Astrocyte (in vitro differentiated cells and primary cell): ENCODE measurements around the gene DPF3. TPM values are rescaled to one million over a fixed set of nuclear protein-coding genes. Genes with fewer than 3 reads are reported as not detected.

Source experiments
- DNase-seq: peaks from one replicate; pipeline ENCODE4 v3.0.0-alpha.2; 2010; ENCODE audit warnings: low read depth
- FAIRE-seq: peaks from 2 replicates; lab custom pipeline; 2011; peaks lifted over from hg19 to GRCh38; lab: Jason Lieb, UNC
- H2AFZ ChIP-seq: 2 replicates; pipeline ENCODE4 v1.6.0; 2012; ENCODE audit warnings: low read depth, low read length, inconsistent platforms
- H3K27ac ChIP-seq: 2 replicates; pipeline ENCODE4 v1.5.1; 2011; ENCODE audit warnings: low read depth, low read length, inconsistent platforms
- H3K27me3 ChIP-seq: 2 replicates; pipeline ENCODE4 v1.6.0; 2011; ENCODE audit warnings: low read length, inconsistent platforms; ENCODE audit not compliant: insufficient read depth
- H3K36me3 ChIP-seq: 2 replicates; pipeline ENCODE4 v1.5.1; 2011; ENCODE audit warnings: low read length, inconsistent platforms; ENCODE audit not compliant: insufficient read depth
- H3K4me1 ChIP-seq: 2 replicates; pipeline ENCODE4 v1.5.1; 2011; ENCODE audit warnings: low read length, inconsistent platforms; ENCODE audit not compliant: insufficient read depth
- H3K4me2 ChIP-seq: 2 replicates; pipeline ENCODE4 v1.6.0; 2012; ENCODE audit warnings: low read length, inconsistent platforms
- H3K4me3 ChIP-seq: 2 replicates; pipeline ENCODE4 v1.5.1; 2011; ENCODE audit warnings: low read depth, mild to moderate bottlenecking, low read length, inconsistent platforms; ENCODE audit not compliant: insufficient read depth
- H3K79me2 ChIP-seq: 2 replicates; pipeline ENCODE4 v1.6.0; 2012; ENCODE audit warnings: mild to moderate bottlenecking, low read length, inconsistent platforms; ENCODE audit not compliant: insufficient read depth
- H3K9ac ChIP-seq: 2 replicates; pipeline ENCODE4 v1.6.0; 2012; ENCODE audit warnings: mild to moderate bottlenecking, low read length, inconsistent platforms
- H3K9me3 ChIP-seq: 2 replicates; pipeline ENCODE4 v1.5.1; 2012; ENCODE audit warnings: low read depth, mild to moderate bottlenecking, low read length, inconsistent platforms; ENCODE audit not compliant: insufficient read depth
- H4K20me1 ChIP-seq: 2 replicates; pipeline ENCODE4 v1.6.0; 2012; ENCODE audit warnings: low read length, inconsistent platforms; ENCODE audit not compliant: insufficient read depth
- H3K27ac Mint-ChIP-seq: one replicate; pipeline ENCODE4 v1.8.0; 2021; ENCODE audit warnings: mild to moderate bottlenecking, mixed read lengths; ENCODE audit not compliant: unreplicated experiment
- H3K27me3 Mint-ChIP-seq: one replicate; pipeline ENCODE4 v1.8.0; 2021; ENCODE audit warnings: low read depth, mixed read lengths; ENCODE audit not compliant: unreplicated experiment
- H3K36me3 Mint-ChIP-seq: one replicate; pipeline ENCODE4 v1.8.0; 2021; ENCODE audit warnings: low read depth, mixed read lengths; ENCODE audit not compliant: unreplicated experiment
- H3K4me1 Mint-ChIP-seq: one replicate; pipeline ENCODE4 v1.8.0; 2021; ENCODE audit warnings: low read depth, mixed read lengths; ENCODE audit not compliant: unreplicated experiment
- H3K4me3 Mint-ChIP-seq: one replicate; pipeline ENCODE4 v1.8.0; 2021; ENCODE audit warnings: mild to moderate bottlenecking, moderate library complexity, mixed read lengths; ENCODE audit not compliant: unreplicated experiment
- H3K9me3 Mint-ChIP-seq: one replicate; pipeline ENCODE4 v1.8.0; 2021; ENCODE audit warnings: mild to moderate bottlenecking, mixed read lengths; ENCODE audit not compliant: unreplicated experiment
- CTCF ChIP-seq: IDR thresholded peaks from 2 replicates; pipeline ENCODE4 v1.5.1; 2011; ENCODE audit warnings: low read depth, mild to moderate bottlenecking, inconsistent platforms, low read length, moderate library complexity; ENCODE audit not compliant: insufficient read depth
- EZH2 ChIP-seq: IDR thresholded peaks from 2 replicates; pipeline ENCODE4 v1.6.1; 2012; ENCODE audit warnings: mild to moderate bottlenecking, low read length, inconsistent platforms; ENCODE audit not compliant: insufficient read depth
- total RNA-seq: library from RNA; stranded (reverse); gene quantifications from 2 replicates; pipeline ENCODE4 v1.2.1, GENCODE V29; 2021

DPF3 gene
- total RNA-seq, 1 donor from 2014 or later, result 2.4 TPM

GRCh38 chr14:72605096-72605920, 288.6 kb downstream of the DPF3 start:
- Histone ChIP-seq H3K9me3 (no peaks in the 10 kb centered on the region), H3K36me3 (no peaks in the 10 kb centered on the region), H2AFZ (no peak overlapping the region), H3K9ac (no peak overlapping the region), H3K4me3 (no peak overlapping the region), H3K4me1 (peaks cover 38% of the 10 kb centered on the region), H4K20me1 (no peaks in the 10 kb centered on the region), H3K27ac (no peak overlapping the region), H3K4me2 (no peak overlapping the region), H3K79me2 (no peaks in the 10 kb centered on the region), H3K27me3 (no peaks in the 10 kb centered on the region)
- peaks cover 38% of the 10 kb centered on the region for H3K4me1 Mint-ChIP-seq
- peaks cover 1% of the 10 kb centered on the region for H3K9me3 Mint-ChIP-seq
- no peak overlapping the region for H3K4me3 Mint-ChIP-seq
- FAIRE-seq (no peak), DNase-seq (no peak)
- no peak overlapping the region for H3K27ac Mint-ChIP-seq
- no peaks in the 10 kb centered on the region for H3K36me3 Mint-ChIP-seq
- peaks cover 3% of the 10 kb centered on the region for H3K27me3 Mint-ChIP-seq
- TF ChIP-seq CTCF (no peak), EZH2 (no peak)

GRCh38 chr14:72604133-72604532, 289.8 kb downstream of the DPF3 start:
- Histone ChIP-seq H3K79me2 (no peaks in the 10 kb centered on the region), H3K27ac (no peak overlapping the region), H3K4me2 (no peak overlapping the region), H3K9me3 (no peaks in the 10 kb centered on the region), H3K4me1 (peaks cover 31% of the 10 kb centered on the region), H3K4me3 (no peak overlapping the region), H3K27me3 (no peaks in the 10 kb centered on the region), H4K20me1 (no peaks in the 10 kb centered on the region), H2AFZ (no peak overlapping the region), H3K9ac (no peak overlapping the region), H3K36me3 (no peaks in the 10 kb centered on the region)
- FAIRE-seq (no peak), DNase-seq (no peak)
- Mint-ChIP-seq H3K4me3 (no peak overlapping the region), H3K9me3 (peaks cover 1% of the 10 kb centered on the region), H3K4me1 (peaks cover 36% of the 10 kb centered on the region), H3K36me3 (no peaks in the 10 kb centered on the region), H3K27ac (no peak overlapping the region), H3K27me3 (peaks cover 3% of the 10 kb centered on the region)
- TF ChIP-seq CTCF (no peak), EZH2 (no peak)

- Histone ChIP-seq H2AFZ (no peak overlapping the region), H3K27me3 (no peaks in the 10 kb centered on the region), H3K4me1 (peaks cover 26% of the 10 kb centered on the region), H3K9ac (no peak overlapping the region), H3K79me2 (no peaks in the 10 kb centered on the region), H3K4me3 (no peak overlapping the region), H3K36me3 (no peaks in the 10 kb centered on the region), H3K9me3 (no peaks in the 10 kb centered on the region), H3K27ac (no peak overlapping the region), H3K4me2 (no peak overlapping the region), H4K20me1 (no peaks in the 10 kb centered on the region)
- TF ChIP-seq EZH2 (no peak), CTCF (no peak)
- Mint-ChIP-seq H3K36me3 (no peaks in the 10 kb centered on the region), H3K4me3 (no peak overlapping the region), H3K27ac (no peak overlapping the region), H3K27me3 (peaks cover 3% of the 10 kb centered on the region), H3K4me1 (peaks cover 31% of the 10 kb centered on the region), H3K9me3 (peaks cover 1% of the 10 kb centered on the region)
- DNase-seq (peak; percentile 81), FAIRE-seq (peak; percentile 60)
Measured at GRCh38 chr14:72603639-72604038, 290.3 kb downstream of the DPF3 start.
